ENCODE data around the gene ARHGAP32.
"Not testable (repeated sequence)": the region's sequence is repeated elsewhere in the genome, so short reads cannot be mapped to it uniquely, and the experiment has no call there.

The ARHGAP32 gene

DNA sequence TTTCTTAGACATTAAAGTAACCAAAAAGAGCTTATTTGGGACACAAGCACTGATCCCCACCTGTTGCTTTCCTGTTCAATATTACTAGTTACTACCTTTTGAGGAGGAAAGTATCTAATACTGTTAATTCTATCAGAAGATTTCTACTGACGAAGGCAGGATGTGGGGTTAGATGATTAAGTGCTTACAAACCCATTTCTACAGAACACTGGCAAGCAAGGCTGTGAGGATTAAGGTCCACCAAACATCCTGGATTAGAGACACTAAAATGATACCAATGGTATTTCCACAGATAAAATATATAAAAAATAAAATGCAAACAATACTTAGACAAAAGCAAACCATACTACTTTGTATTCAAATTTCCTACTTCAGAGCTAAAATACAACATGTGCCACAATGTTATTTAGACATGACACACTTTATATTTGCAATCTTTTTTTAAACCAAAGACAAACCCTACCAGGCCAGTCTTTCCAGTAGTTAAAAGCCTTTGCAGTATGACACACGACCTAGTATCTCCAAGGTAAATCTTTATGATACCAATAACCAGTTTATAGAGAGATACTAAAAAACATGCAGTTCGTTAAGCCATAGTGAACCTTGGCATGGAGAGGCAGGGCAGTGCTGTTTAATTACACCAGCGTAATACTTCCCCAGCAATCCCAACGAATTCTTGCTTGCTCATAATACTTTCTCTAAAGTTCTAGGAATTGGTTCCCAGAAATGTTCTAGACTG, 178.2 kb downstream of the ARHGAP32 start:
- TF ChIP-seq, protein P1, sequence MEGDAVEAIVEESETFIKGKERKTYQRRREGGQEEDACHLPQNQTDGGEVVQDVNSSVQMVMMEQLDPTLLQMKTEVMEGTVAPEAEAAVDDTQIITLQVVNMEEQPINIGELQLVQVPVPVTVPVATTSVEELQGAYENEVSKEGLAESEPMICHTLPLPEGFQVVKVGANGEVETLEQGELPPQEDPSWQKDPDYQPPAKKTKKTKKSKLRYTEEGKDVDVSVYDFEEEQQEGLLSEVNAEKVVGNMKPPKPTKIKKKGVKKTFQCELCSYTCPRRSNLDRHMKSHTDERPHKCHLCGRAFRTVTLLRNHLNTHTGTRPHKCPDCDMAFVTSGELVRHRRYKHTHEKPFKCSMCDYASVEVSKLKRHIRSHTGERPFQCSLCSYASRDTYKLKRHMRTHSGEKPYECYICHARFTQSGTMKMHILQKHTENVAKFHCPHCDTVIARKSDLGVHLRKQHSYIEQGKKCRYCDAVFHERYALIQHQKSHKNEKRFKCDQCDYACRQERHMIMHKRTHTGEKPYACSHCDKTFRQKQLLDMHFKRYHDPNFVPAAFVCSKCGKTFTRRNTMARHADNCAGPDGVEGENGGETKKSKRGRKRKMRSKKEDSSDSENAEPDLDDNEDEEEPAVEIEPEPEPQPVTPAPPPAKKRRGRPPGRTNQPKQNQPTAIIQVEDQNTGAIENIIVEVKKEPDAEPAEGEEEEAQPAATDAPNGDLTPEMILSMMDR (IDR thresholded peaks at IDR 0.05), result no peak
- Histone ChIP-seq H3K4me3 (no peak overlapping the region), H3K27ac (no peak overlapping the region)
- no peak for DNase-seq (ENCODE audit: low spot score)

DNA sequence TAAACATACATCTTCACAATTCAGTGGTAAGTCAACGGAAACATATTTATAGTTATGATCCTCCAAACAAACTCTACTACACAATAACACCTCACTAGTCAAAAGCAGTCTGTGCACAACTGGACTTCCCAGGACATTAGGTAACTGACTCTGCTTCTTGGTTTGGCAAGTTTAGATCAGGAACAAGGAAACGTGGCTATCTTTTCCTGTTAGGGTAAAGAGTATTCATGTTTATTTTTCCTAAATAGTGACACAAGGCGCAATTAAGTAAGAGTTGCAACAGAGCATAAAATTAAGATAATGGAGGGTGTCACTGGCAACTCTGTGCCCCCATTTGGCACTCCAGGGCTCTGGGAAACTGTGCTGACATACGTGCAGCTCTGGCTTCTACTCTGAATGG, 179.2 kb downstream of the ARHGAP32 start:
- no peak for DNase-seq (ENCODE audit: low spot score)
- H3K27ac ChIP-seq, result no peak overlapping the region
- TF ChIP-seq, protein P1 (IDR thresholded peaks at IDR 0.05), result no peak
- no peak overlapping the region for H3K4me3 ChIP-seq

DNA sequence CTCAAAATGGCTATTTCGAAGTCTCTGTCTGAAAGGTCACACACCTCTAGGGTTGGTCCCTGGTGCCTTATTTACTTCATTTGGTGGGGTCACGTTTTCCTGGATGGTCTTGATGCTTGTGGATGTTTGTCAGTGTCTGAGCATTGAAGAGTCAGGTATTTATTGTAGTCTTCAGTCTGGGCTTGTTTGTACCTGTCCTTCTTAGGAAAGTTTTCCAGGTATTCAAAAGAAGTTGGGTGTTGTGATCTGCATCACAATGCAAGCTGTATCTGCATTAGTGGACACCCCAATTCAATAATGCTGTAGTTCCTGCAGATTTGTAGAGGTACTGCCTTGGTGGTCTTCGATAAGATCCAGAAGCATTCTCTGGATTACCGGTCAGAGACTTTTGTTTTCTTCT, 186.0 kb downstream of the ARHGAP32 start:
- DNase-seq (ENCODE audit: low spot score), result no peak
- no peak overlapping the region for H3K27ac ChIP-seq

GRCh38 chr11:128999165-128999564, 193.0 kb downstream of the ARHGAP32 start:
- H3K4me3 ChIP-seq; H3K27ac ChIP-seq; DNase-seq (ENCODE audit: low spot score): not testable (repeated sequence)

More for the DNA sequence above, 186.0 kb downstream of the ARHGAP32 start:
- no peak overlapping the region for H3K4me3 ChIP-seq
- TF ChIP-seq, protein P1 (IDR thresholded peaks at IDR 0.05), result no peak

GRCh38 chr11:128988242-128988970, 203.7 kb downstream of the ARHGAP32 start:
- Histone ChIP-seq H3K4me3 (no peak overlapping the region), H3K27ac (no peak overlapping the region)
- TF ChIP-seq, protein P1 (IDR thresholded peaks at IDR 0.05), result no peak
- no peak for DNase-seq (ENCODE audit: low spot score)

- H3K27ac ChIP-seq, result no peak overlapping the region
- no peak overlapping the region for H3K4me3 ChIP-seq
- TF ChIP-seq, protein P1 (IDR thresholded peaks at IDR 0.05), result no peak
- no peak for DNase-seq (ENCODE audit: low spot score)
These were observed 206.2 kb downstream of the ARHGAP32 start for GRCh38 chr11:128985880-128986279.

GRCh38 chr11:128983023-128983422, 209.1 kb downstream of the ARHGAP32 start:
- Histone ChIP-seq H3K27ac (no peak overlapping the region), H3K4me3 (no peak overlapping the region)
- TF ChIP-seq, protein P1 (IDR thresholded peaks at IDR 0.05), result no peak
- DNase-seq (ENCODE audit: low spot score), result no peak

Measured in coronary artery (tissue), 2 donors.